ENCODE data around the gene ADH1B. TPM values are rescaled to one million over a fixed set of nuclear protein-coding genes. Genes with fewer than 3 reads are reported as not detected.

ADH1B gene
- total and polyA plus RNA-seq, 4 donors: 38.3 to 1,460 (median 911) TPM

DNA sequence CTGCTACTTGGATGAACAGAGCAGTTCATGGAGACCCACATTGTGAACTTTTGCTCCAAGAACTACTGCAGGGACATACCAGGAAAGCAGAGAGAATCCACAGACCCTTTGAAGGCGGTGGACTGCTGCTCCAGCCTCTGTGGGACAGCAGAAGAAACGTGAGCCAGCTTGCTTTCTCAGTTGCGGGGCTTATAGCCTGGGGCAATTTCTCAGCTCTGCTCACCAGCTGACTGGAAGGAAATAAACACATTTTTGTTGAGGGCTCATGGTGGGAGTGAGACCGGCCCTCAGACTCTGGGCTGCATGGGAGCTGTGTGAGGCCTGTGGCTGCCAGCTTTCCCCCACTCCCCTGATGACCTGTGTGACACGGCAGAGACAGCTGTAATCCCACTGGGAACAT, 27.8 kb downstream of the ADH1B start:
- H3K27me3 ChIP-seq (ENCODE audit: control insufficient read depth in 4 of 4, insufficient read depth in 4 of 4, low read length in 3 of 4): no peaks in the 10 kb centered on the region
- no peaks in the 10 kb centered on the region for H3K36me3 ChIP-seq (ENCODE audit: control insufficient read depth in 4 of 4, insufficient read depth in 3 of 4, low read depth in 1 of 4, low read length in 3 of 4)
- H3K4me1 ChIP-seq (ENCODE audit: control insufficient read depth in 4 of 4, insufficient read depth in 4 of 4, low read length in 3 of 4): peaks cover 0 to 17% (median 11%) of the 10 kb centered on the region in 4 donors
- no peak overlapping the region for H3K27ac ChIP-seq (ENCODE audit: low read depth in 1 of 2, low read length in 2 of 2)
- 91% methylated on average over 5 of the region's 5 CpGs for WGBS
- no peak overlapping the region for H3K9ac ChIP-seq (ENCODE audit: low read depth in 1 of 2, low read length in 2 of 2)
- TF ChIP-seq EGR1 (IDR thresholded peaks at IDR 0.05; ENCODE audit: low read depth in 2 of 2): no peak
- TF ChIP-seq RAD21 (IDR thresholded peaks at IDR 0.05): no peak
- no peak for TF ChIP-seq YY1 (IDR thresholded peaks at IDR 0.05)
- TF ChIP-seq TAF1 (conservative IDR thresholded peaks at IDR 0.05): no peak
- TF ChIP-seq NR2F2 (IDR thresholded peaks at IDR 0.05): no peak
- TF ChIP-seq FOXA1 (IDR thresholded peaks at IDR 0.05): no peak
- TF ChIP-seq, protein P1, sequence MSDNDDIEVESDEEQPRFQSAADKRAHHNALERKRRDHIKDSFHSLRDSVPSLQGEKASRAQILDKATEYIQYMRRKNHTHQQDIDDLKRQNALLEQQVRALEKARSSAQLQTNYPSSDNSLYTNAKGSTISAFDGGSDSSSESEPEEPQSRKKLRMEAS (IDR thresholded peaks at IDR 0.05): no peak
- no peak for TF ChIP-seq HNF4G (IDR thresholded peaks at IDR 0.05)
- TF ChIP-seq, protein P2, sequence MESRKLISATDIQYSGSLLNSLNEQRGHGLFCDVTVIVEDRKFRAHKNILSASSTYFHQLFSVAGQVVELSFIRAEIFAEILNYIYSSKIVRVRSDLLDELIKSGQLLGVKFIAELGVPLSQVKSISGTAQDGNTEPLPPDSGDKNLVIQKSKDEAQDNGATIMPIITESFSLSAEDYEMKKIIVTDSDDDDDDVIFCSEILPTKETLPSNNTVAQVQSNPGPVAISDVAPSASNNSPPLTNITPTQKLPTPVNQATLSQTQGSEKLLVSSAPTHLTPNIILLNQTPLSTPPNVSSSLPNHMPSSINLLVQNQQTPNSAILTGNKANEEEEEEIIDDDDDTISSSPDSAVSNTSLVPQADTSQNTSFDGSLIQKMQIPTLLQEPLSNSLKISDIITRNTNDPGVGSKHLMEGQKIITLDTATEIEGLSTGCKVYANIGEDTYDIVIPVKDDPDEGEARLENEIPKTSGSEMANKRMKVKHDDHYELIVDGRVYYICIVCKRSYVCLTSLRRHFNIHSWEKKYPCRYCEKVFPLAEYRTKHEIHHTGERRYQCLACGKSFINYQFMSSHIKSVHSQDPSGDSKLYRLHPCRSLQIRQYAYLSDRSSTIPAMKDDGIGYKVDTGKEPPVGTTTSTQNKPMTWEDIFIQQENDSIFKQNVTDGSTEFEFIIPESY (IDR thresholded peaks at IDR 0.05): no peak
- TF ChIP-seq SP1 (IDR thresholded peaks at IDR 0.05): no peak
- TF ChIP-seq RXRA (IDR thresholded peaks at IDR 0.05): no peak
- TF ChIP-seq HNF4A (conservative IDR thresholded peaks at IDR 0.05): no peak
- TF ChIP-seq GABPA (IDR thresholded peaks at IDR 0.05 in 1 of 2, conservative IDR thresholded peaks at IDR 0.05 in 1 of 2): no peak
- TF ChIP-seq, protein P3, sequence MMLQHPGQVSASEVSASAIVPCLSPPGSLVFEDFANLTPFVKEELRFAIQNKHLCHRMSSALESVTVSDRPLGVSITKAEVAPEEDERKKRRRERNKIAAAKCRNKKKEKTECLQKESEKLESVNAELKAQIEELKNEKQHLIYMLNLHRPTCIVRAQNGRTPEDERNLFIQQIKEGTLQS (IDR thresholded peaks at IDR 0.05): no peak
- TF ChIP-seq JUND (IDR thresholded peaks at IDR 0.05): no peak
- no peak for TF ChIP-seq FOXA2 (IDR thresholded peaks at IDR 0.05)
- TF ChIP-seq, protein P4, sequence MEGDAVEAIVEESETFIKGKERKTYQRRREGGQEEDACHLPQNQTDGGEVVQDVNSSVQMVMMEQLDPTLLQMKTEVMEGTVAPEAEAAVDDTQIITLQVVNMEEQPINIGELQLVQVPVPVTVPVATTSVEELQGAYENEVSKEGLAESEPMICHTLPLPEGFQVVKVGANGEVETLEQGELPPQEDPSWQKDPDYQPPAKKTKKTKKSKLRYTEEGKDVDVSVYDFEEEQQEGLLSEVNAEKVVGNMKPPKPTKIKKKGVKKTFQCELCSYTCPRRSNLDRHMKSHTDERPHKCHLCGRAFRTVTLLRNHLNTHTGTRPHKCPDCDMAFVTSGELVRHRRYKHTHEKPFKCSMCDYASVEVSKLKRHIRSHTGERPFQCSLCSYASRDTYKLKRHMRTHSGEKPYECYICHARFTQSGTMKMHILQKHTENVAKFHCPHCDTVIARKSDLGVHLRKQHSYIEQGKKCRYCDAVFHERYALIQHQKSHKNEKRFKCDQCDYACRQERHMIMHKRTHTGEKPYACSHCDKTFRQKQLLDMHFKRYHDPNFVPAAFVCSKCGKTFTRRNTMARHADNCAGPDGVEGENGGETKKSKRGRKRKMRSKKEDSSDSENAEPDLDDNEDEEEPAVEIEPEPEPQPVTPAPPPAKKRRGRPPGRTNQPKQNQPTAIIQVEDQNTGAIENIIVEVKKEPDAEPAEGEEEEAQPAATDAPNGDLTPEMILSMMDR (IDR thresholded peaks at IDR 0.05; ENCODE audit: low read depth, low read length, missing input control): no peak
- TF ChIP-seq, protein P5, sequence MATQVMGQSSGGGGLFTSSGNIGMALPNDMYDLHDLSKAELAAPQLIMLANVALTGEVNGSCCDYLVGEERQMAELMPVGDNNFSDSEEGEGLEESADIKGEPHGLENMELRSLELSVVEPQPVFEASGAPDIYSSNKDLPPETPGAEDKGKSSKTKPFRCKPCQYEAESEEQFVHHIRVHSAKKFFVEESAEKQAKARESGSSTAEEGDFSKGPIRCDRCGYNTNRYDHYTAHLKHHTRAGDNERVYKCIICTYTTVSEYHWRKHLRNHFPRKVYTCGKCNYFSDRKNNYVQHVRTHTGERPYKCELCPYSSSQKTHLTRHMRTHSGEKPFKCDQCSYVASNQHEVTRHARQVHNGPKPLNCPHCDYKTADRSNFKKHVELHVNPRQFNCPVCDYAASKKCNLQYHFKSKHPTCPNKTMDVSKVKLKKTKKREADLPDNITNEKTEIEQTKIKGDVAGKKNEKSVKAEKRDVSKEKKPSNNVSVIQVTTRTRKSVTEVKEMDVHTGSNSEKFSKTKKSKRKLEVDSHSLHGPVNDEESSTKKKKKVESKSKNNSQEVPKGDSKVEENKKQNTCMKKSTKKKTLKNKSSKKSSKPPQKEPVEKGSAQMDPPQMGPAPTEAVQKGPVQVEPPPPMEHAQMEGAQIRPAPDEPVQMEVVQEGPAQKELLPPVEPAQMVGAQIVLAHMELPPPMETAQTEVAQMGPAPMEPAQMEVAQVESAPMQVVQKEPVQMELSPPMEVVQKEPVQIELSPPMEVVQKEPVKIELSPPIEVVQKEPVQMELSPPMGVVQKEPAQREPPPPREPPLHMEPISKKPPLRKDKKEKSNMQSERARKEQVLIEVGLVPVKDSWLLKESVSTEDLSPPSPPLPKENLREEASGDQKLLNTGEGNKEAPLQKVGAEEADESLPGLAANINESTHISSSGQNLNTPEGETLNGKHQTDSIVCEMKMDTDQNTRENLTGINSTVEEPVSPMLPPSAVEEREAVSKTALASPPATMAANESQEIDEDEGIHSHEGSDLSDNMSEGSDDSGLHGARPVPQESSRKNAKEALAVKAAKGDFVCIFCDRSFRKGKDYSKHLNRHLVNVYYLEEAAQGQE (IDR thresholded peaks at IDR 0.05): no peak
- H3K9me3 ChIP-seq (ENCODE audit: control insufficient read depth in 4 of 4, low read length in 3 of 4): no peaks in the 10 kb centered on the region
- H3K4me3 ChIP-seq (ENCODE audit: low read depth in 1 of 3, low read length in 3 of 3): no peak overlapping the region
- no peak for DNase-seq (ENCODE audit: low spot score)
